Measurements from ENCODE around the gene LPIN3. TPM values are rescaled to one million over a fixed set of nuclear protein-coding genes. Genes with fewer than 3 reads are reported as not detected.

Gene LPIN3
- total RNA-seq, 2 experiments from 2014 or later: 0.77 to 0.97 TPM

DNA sequence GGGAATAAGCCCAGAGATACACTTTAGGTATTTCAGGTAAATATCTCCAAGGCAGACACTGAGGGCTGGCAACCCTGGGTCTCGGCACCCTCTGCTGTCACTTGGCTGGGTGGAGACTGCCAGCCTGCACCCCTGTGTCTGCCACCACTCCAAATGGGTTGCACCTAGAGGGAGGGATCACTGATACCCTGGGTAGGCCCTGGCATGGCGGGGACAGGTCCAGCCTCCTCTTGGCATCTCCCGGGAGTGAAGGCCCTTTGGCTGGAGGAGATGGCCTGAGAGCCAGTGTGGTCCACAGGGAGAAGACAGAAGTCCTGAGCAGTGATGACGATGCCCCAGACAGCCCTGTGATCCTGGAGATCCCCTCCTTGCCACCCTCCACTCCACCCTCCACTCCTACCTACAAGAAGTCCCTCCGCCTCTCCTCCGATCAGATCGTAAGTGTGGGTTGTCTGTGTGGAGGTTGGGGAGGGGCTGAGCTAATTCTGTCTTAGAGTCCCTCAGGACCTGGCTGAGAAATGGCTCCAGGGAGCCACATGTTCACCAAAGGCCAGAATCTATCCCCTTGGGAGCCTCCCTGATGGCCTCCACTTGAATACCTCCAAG lies 15.1 kb downstream of the LPIN3 start:
- ChIA-PET POLR2A (no interaction called here), CTCF (no interaction called here)
- H3K9me3 Mint-ChIP-seq: no peaks in the 10 kb centered on the region
- intact Hi-C loops (cut with micrococcal nuclease): no loop called here
- no peak for DNase-seq
- no peaks in the 10 kb centered on the region for H3K36me3 Mint-ChIP-seq
- H3K4me3 Mint-ChIP-seq: no peak overlapping the region
- H3K27ac Mint-ChIP-seq: no peak overlapping the region
- H3K4me1 Mint-ChIP-seq (ENCODE audit: low read depth): no peaks in the 10 kb centered on the region
- H3K27me3 Mint-ChIP-seq: no peaks in the 10 kb centered on the region

DNA sequence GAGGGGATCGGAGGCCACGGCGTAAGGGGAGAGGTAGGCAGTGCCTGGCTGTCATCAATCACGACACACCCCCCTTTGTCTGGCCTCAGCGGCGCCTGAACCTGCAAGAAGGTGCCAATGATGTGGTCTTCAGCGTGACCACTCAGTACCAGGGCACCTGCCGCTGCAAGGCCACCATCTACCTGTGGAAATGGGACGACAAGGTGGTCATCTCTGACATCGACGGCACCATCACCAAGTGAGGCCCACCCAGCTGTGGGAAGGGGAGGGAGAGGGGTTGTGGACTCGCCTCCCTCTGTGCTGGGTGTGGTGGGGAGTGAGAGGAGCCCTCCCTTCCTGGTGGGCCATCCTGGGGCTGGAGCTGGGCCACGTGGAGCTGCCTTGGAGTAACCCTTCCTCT lies 16.3 kb downstream of the LPIN3 start:
- no peaks in the 10 kb centered on the region for H3K9me3 Mint-ChIP-seq

DNA sequence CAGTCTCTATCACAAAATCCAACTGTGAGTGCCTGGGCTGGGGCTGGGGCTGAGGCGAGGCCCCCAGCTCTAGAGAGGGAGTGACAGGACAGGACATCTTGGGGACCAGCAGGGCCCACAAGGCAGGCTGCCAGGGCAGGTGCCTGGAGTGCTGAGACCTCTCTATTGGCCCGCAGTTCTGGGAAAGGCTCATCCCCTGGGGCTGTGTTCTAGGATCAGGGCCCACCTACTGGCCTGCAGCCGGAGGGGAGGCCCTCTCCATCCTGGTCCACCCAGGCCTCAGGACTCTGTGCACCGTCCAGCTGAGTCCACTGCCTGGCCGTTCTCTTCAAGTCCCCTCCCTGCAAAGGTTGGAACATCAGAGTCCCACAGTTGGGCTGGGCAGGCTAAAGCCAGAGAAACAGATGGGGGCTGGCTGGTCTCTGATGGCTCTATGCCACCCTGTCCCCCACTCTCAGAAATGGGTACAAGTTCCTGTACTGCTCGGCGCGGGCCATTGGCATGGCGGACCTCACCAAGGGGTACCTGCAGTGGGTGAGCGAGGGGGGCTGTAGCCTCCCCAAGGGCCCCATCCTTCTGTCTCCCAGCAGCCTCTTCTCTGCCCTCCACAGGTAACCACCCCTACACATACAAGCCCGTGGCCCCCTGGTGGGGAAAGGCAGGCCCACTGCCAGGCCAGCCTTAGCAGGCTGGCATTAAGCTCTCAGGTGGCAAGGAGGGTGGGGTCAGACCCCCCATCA lies 17.0 kb downstream of the LPIN3 start:
- H3K4me1 Mint-ChIP-seq (ENCODE audit: low read depth): no peaks in the 10 kb centered on the region
- no peak overlapping the region for H3K27ac Mint-ChIP-seq
- ChIA-PET CTCF (no interaction called here), POLR2A (no interaction called here)
- H3K4me3 Mint-ChIP-seq: no peak overlapping the region
- intact Hi-C loops (cut with micrococcal nuclease): no loop called here
- H3K27me3 Mint-ChIP-seq: no peaks in the 10 kb centered on the region
- H3K36me3 Mint-ChIP-seq: no peaks in the 10 kb centered on the region
- no peaks in the 10 kb centered on the region for H3K9me3 Mint-ChIP-seq
- no peak for DNase-seq

More for the DNA sequence above, 16.3 kb downstream of the LPIN3 start:
- Mint-ChIP-seq H3K27me3 (no peaks in the 10 kb centered on the region), H3K4me1 (ENCODE audit: low read depth) (no peaks in the 10 kb centered on the region), H3K27ac (no peak overlapping the region), H3K4me3 (no peak overlapping the region), H3K36me3 (no peaks in the 10 kb centered on the region)
- intact Hi-C loops (cut with micrococcal nuclease): no loop called here
- DNase-seq: no peak
- ChIA-PET POLR2A (no interaction called here), CTCF (no interaction called here)

DNA sequence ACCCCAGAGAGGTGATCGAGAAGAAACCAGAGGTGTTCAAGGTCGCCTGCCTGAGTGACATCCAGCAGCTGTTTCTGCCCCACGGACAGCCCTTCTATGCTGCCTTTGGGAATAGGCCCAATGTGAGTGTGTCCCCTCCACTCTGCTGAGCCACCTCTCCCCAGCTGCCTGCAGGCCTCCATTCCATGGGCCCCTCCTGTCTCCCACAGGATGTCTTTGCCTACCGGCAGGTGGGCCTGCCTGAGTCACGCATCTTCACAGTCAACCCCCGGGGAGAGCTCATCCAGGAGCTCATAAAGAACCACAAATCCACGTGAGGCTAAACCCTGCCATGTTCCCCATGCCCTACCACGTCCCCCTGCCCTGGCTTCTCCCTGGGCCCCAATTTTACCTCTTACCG lies 17.6 kb downstream of the LPIN3 start:
- Mint-ChIP-seq H3K9me3 (no peaks in the 10 kb centered on the region), H3K27me3 (no peaks in the 10 kb centered on the region), H3K4me3 (no peak overlapping the region), H3K4me1 (ENCODE audit: low read depth) (no peaks in the 10 kb centered on the region), H3K27ac (no peak overlapping the region), H3K36me3 (no peaks in the 10 kb centered on the region)
- ChIA-PET CTCF (no interaction called here), POLR2A (no interaction called here)
- no peak for DNase-seq
- intact Hi-C loops (cut with micrococcal nuclease): no loop called here

DNA sequence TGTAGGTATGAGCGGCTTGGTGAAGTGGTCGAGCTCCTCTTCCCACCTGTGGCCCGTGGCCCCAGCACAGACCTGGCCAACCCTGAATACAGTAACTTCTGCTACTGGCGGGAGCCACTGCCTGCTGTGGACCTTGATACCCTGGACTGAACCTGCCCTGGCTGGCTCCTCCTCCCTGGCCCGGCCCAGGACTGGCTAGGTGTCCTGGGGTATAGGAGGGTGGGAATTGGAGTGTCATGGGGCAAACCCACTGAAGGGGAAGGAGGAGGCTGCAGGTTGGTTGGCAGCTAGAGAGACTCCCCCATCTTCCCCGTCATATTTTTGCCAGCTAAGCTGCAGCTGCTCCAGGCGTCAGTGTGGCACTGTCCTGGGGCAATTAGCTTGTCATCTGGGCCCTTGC lies 18.1 kb downstream of the LPIN3 start:
- intact Hi-C loops (cut with micrococcal nuclease): no loop called here
- Mint-ChIP-seq H3K4me1 (ENCODE audit: low read depth) (no peaks in the 10 kb centered on the region), H3K9me3 (no peaks in the 10 kb centered on the region), H3K4me3 (no peak overlapping the region), H3K27me3 (no peaks in the 10 kb centered on the region), H3K27ac (no peak overlapping the region), H3K36me3 (no peaks in the 10 kb centered on the region)
- CTCF ChIA-PET: interaction anchor here (1.1 kb wide), 1 partner anchor 222 kb away, joined by 3 read pairs; no protein-coding TSS in a partner anchor
- DNase-seq: no peak
- POLR2A ChIA-PET: no interaction called here

DNA sequence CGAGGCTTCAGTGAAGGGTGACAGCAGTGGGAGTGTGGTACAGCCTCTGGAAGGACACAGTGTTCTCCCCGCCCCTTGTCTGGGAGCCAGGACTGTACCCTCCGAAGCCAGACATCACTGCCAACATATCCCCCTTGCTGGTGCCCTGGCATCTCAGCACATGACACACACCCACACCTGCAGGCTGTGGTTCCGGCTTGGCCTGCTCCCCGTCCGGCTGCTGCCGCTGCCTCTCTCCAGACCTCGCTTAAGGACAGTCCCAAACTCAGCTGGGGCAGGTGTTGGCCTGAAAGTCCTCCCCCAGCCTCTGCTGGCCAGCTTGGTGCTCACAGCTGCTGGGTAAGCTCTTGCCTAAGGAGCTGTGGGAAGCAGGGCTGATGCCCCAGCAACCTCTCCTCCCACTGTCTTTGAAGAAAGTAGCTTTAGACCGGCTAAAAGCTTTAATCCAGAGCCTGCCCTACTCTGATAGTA lies 19.0 kb downstream of the LPIN3 start:
- H3K4me1 Mint-ChIP-seq (ENCODE audit: low read depth): no peaks in the 10 kb centered on the region
- CTCF ChIA-PET: interaction anchor here (1.1 kb wide), 1 partner anchor 223 kb away, joined by 3 read pairs; no protein-coding TSS in a partner anchor
- intact Hi-C loops (cut with micrococcal nuclease): no loop called here
- H3K4me3 Mint-ChIP-seq: no peak overlapping the region
- POLR2A ChIA-PET: no interaction called here
- H3K27me3 Mint-ChIP-seq: peaks cover 2% of the 10 kb centered on the region
- no peak overlapping the region for H3K27ac Mint-ChIP-seq
- no peaks in the 10 kb centered on the region for H3K9me3 Mint-ChIP-seq
- H3K36me3 Mint-ChIP-seq: no peaks in the 10 kb centered on the region
- no peak for DNase-seq

DNA sequence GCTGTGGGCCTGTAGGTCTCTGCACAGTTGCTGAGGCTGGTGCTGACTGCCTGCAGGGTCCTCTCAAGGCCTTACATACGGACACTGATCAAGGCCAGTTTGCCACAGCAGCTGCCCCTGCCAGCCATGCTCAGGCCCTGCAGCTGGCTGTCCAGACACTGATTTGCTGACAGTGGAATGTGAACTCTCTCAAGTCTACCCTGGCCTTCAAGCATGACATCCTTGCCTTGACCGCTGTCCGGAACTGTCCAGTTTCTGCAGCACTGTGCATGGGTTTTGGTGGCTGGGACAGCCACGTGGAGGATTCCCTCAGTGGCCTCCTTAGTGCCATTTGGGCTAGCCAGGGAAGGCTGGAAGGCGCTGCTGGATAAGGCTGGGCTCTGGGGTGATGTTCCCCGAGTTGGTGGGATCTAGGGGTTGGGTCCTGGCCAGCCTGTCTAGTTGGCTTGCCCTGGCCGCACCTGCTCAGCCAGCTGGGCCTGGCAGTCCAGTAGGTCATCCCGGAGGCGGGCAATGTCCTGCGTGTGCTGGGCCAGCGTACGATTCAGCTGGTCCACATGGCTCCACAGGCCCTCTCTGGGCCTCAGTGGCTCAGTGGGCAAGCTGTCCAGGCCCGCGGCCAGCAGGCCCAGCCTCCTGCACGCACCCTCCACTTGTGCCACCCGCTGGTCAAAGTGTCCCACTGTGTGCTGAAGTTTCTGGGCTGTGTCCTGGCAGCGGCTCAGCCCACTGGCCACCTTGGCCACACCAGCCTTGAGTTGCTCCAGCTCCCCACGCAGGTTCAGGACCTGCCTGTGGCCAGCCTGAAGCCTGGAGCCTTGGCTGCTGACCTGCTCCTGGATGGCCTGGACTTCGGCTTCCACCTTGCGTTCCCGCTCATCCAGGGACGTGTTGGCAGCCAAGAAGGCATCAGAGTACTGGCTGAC lies 20.5 kb downstream of the LPIN3 start:
- Mint-ChIP-seq H3K27ac (no peak overlapping the region), H3K27me3 (peaks cover 10% of the 10 kb centered on the region), H3K4me3 (no peak overlapping the region), H3K36me3 (no peaks in the 10 kb centered on the region), H3K4me1 (ENCODE audit: low read depth) (no peaks in the 10 kb centered on the region), H3K9me3 (no peaks in the 10 kb centered on the region)
- POLR2A ChIA-PET: no interaction called here
- intact Hi-C loops (cut with micrococcal nuclease): no loop called here
- CTCF ChIA-PET: no interaction called here
- DNase-seq: no peak

DNA sequence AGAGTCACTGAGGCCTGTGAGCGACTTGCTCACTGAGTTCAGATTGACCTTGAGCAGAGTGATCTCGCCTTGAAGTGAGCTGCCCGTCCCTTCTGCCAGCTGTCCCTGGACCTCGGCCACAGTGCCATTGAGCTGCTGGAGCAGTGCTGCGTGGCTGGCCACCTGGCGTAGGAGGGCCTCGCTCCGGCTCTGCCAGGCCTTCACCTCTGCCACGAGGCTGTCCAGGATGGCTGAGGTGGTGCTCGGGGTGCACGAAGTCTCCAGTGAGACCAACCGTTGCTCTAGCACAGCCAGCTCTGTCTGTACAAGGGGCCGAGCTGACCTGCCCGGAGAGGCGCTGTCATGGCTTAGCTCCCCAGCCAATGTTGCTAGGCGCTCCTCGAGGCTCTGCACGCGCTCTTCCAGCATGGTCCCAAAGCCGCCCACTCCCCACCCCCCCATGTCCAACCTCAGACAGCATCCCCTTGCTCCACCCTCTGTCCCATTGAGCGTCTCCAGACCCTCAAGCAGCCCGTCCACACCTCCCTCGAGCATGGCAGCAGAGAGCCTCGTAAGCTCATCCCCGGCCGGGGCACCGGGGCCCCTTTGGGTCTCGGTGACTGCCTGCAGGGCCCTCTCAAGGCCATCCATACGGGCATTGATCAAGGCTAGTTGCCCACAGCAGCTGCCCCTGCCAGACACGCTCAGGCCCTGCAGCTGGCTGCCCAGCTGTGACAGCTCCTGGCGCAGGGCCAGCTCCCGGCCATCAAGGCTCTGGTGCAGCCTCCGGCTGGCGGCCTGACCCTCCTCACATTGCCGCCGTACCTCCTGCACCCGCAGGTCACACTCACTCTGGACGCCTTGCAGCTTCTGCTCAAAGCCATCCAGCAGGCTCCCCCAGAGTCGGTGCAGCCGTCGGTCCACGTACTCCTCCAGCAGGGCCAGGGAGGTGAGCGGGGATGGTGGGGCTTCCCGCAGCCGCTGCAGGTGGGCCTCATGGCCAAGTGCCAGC lies 21.4 kb downstream of the LPIN3 start:
- no peaks in the 10 kb centered on the region for H3K4me1 Mint-ChIP-seq (ENCODE audit: low read depth)

DNA sequence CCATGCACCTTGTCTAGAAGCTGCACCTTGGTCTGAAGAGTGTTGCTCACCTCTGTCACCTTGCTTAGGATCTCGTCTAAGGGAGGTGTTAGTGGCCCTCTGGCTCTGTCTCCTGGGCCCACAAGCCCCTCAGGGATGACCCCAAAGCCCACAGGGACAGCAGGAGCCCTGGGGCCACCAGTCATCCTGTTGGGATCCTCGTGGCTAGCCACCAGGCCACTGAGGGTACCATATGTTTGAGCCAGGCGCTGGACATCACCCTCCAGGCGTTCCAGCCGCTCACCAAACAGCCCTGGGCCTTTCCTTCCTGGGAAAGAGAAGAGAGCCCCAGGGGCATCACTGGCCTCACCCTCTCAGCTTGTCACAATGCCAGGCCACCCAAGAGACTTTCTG lies 22.1 kb downstream of the LPIN3 start:
- Mint-ChIP-seq H3K27ac (no peak overlapping the region), H3K4me1 (ENCODE audit: low read depth) (no peaks in the 10 kb centered on the region), H3K27me3 (peaks cover 18% of the 10 kb centered on the region), H3K9me3 (no peaks in the 10 kb centered on the region), H3K36me3 (no peaks in the 10 kb centered on the region), H3K4me3 (no peak overlapping the region)
- intact Hi-C loops (cut with micrococcal nuclease): no loop called here
- ChIA-PET POLR2A (no interaction called here), CTCF (no interaction called here)
- DNase-seq: no peak

More for the DNA sequence above, 21.4 kb downstream of the LPIN3 start:
- intact Hi-C loops (cut with micrococcal nuclease): no loop called here
- no peak for DNase-seq
- Mint-ChIP-seq H3K36me3 (no peaks in the 10 kb centered on the region), H3K4me3 (no peak overlapping the region), H3K27ac (no peak overlapping the region), H3K27me3 (peaks cover 11% of the 10 kb centered on the region), H3K9me3 (no peaks in the 10 kb centered on the region)
- ChIA-PET CTCF (no interaction called here), POLR2A (interaction anchor here (0.5 kb wide), 1 partner anchor 897 kb away, joined by 3 read pairs; no protein-coding TSS in a partner anchor)

DNA sequence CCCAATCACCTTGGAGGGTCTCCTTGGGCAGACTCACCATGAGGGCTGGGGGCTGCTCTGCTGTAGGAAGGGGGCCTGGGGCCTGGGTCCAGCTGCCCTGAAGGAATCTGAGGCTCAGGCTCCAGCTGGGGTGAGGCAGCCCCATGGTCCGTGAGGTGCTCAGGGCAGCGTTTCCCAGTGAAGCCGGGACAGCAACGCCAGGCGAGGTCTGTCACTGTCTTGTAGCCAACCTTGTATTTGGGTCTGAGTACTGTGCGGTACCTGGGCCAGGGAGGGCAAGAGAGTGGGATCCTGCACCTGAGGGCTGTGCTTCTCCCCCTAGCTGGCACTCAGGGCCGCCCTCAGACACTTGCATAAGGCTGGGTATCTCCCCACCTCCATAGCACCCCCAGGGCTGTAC lies 23.0 kb downstream of the LPIN3 start:
- no peak overlapping the region for H3K4me3 Mint-ChIP-seq
- POLR2A ChIA-PET: no interaction called here
- no peaks in the 10 kb centered on the region for H3K36me3 Mint-ChIP-seq
- intact Hi-C loops (cut with micrococcal nuclease): no loop called here
- H3K9me3 Mint-ChIP-seq: no peaks in the 10 kb centered on the region
- peaks cover 24% of the 10 kb centered on the region for H3K27me3 Mint-ChIP-seq
- no peaks in the 10 kb centered on the region for H3K4me1 Mint-ChIP-seq (ENCODE audit: low read depth)
- CTCF ChIA-PET: no interaction called here
- DNase-seq: no peak
- H3K27ac Mint-ChIP-seq: no peak overlapping the region

DNA sequence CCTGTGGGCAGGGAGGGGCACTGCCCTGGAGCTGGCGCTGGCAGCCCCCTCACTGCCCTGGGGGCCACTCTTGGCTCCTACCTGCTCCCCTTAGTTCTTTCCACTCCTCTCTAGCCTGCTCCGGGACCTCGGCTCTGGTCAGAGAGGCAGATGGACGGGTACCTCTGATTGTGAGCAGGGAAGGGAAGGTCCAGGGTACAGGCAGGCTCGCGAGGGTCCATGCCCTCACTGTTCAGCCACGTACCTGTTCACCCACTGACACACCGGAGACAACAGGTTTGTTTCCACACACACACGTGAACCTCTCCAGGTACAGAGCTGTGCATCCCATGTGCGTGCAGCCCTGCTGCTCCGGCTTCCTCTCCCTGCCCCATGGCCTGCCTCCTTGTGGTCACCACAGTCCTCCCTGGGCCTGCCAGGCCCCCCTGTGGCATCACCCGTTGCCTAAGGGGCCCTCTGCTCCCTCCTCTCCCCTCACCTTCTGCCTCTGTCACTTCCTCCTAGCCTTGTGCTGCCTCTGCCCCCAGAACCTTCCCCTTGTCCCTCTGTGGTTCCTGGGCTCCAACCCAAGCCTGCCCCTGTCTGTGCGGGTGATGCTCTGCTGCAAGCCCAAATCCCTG lies 23.7 kb downstream of the LPIN3 start:
- Mint-ChIP-seq H3K27me3 (peaks cover 28% of the 10 kb centered on the region), H3K27ac (no peak overlapping the region), H3K4me1 (ENCODE audit: low read depth) (no peaks in the 10 kb centered on the region), H3K36me3 (no peaks in the 10 kb centered on the region), H3K4me3 (no peak overlapping the region), H3K9me3 (no peaks in the 10 kb centered on the region)
- no peak for DNase-seq
- intact Hi-C loops (cut with micrococcal nuclease): no loop called here
- POLR2A ChIA-PET: no interaction called here
- CTCF ChIA-PET: no interaction called here

Measured in activated CD4-positive, alpha-beta memory T cell treated with anti-CD3 and anti-CD28 coated beads for 36 hours (primary cell).